Measurements from ENCODE around the gene NLE1.

Gene NLE1

GRCh38 chr17:35087731-35088355 is 54.3 kb downstream of the NLE1 start:
- DNase-seq (ENCODE audit: low spot score), result peak; percentile 3

DNA sequence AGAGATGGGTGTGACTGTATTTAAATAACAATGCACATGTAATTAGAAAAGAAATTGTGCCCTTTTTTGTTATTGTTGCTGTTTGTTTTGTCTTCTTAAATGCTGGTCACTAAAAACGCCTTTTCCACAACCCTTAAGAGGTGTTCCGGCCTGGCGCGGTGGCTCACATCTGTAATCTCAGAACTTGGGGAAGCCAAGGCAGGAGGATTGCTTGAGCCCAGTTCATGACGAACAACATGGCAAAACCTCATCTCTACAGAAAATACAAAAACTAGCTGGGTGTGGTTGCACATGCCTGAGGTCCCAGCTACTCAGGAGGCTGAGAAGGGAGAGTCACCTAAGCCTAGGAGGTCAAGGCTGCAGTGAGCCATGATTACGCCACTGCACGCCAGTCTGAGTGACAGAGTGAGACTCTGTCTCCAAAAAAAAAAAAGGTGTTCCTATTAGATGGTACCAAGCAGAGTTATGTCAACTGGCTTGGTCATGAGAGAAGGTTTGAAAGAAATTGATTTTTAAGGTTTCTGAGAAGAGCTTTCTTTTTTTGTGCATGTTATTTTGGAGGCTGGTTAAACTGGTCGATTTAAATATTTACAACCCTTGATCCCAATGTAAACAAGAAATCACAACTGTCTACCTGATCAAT is 55.1 kb downstream of the NLE1 start:
- no peak for DNase-seq (ENCODE audit: low spot score)

GRCh38 chr17:35086164-35086563 is 55.9 kb downstream of the NLE1 start:
- no peak for DNase-seq (ENCODE audit: low spot score)

GRCh38 chr17:35084987-35085386 is 57.1 kb downstream of the NLE1 start:
- no peak for DNase-seq (ENCODE audit: low spot score)

DNA sequence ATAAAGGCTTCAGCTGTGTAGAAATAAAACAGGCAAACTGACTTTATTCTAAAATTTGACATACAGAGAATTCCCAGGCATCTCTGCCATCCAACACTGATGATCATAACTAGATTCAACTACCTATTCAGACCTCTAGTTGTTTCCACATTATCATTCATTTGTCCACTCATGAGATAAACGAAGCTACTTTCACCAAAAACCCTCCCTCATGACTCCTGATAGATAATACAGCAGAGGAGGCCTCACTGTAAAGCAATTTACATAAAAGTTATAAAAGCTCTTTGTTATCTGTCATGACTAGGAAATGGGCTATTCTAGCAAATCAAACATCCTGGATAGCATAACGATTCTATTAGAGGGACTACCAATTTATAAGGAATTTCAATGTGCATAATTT is 59.0 kb downstream of the NLE1 start:
- DNase-seq (ENCODE audit: low spot score), result no peak

DNA sequence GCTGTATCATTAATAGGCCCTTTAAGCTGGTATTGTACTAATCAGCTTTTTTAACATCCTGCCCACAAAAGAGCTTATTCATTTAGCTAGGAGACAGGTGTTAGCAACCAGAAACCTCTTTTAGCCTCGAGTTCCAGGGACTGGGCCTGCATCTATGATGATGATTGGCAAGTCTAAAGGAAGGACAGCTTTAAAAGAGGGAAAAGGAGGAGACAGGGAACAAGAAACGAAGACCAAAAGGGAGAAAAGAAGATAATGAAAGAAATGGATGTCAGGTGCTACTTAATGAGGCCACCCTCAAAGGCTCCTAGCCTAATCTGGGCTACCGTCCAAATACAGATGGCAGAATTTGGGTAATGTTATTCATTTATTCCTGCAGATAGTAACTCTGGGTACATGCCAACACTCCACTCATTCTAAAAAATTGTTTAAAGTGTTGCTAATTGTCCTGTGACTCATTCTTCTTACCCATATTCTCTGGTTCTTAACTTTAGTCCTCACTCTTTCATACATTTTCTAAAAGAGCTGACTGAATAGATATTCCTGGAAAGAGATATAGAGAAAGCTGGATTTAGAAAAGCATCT is 59.9 kb downstream of the NLE1 start:
- DNase-seq (ENCODE audit: low spot score), result no peak

GRCh38 chr17:35081638-35082037 is 60.5 kb downstream of the NLE1 start:
- DNase-seq (ENCODE audit: low spot score), result no peak

- DNase-seq (ENCODE audit: low spot score), result no peak
Observed at GRCh38 chr17:35080536-35080935, 61.6 kb downstream of the NLE1 start.

- no peak for DNase-seq (ENCODE audit: low spot score)
Observed at GRCh38 chr17:35079547-35080423, 62.3 kb downstream of the NLE1 start.

Small RNAs within 50 kb of the gene (small RNA-seq; reads per million reads assigned to genes)
- gene RNU6-840P, result 0 reads per million in 2 experiments
